ENCODE data around the gene NAV2.
"Not testable (repeated sequence)": the region's sequence is repeated elsewhere in the genome, so short reads cannot be mapped to it uniquely, and the experiment has no call there.

The NAV2 gene

DNA sequence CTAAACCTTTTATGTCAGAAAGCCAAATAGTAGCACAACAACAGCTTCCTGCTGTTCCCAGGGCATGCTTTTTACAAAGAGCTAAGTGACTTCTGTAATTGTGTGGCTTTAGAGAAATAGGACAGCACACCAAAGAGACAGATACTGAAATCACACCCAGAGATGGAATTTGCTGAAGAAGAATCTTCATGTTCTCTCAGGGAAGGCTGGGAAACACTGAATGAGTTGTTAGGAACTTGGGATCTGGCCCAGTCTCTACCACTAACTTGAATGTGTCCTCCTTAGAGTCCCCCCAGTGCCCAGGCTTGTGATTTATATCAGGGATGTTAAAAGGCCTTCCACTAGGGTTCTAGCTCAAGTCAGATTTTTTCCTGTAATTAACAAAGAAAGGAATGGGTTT is 272.5 kb downstream of the NAV2 start:
- DNase-seq: no peak

DNA sequence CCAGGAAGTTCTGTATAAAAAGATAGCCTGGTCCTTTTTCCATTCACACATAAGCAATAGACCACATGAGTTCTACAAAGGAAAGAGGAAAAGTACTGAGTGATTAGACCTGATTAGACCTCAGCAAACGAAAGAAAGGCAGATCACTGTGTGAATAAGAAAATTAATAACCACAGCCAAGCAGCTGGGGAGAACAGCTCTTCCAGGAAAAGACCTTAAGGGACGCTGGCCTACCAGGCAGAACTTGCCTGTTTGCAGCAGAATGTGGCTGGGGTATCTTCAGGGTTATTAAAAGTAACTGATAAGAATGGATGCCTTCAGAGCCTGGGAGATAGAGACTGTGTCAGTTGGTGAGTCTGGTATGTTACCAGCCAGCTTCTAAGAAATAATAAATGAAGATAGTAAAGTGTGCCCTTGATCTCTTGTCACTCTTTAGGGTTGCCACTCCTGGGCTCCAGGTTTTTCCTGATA is 274.7 kb downstream of the NAV2 start:
- no peak for DNase-seq

DNA sequence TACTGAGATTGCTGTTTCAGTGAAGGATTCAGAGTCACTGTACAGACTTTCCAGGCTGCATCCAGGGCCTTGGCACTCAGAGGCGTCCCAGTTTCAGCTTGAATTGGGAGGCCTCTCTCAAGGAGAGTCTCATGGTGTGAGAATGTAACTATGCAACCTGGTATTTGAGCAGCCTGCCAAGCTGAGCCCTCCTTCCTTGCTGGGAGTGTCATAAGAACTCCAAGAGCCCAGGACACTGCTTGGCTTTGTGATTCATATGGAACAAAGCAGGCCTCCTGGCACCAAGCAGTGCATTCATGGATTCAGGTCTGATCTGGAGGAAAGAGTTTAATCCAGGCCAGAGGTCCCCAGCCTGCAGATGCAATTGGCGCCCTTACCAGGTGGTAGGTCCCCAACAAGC is 276.0 kb downstream of the NAV2 start:
- DNase-seq: no peak

DNA sequence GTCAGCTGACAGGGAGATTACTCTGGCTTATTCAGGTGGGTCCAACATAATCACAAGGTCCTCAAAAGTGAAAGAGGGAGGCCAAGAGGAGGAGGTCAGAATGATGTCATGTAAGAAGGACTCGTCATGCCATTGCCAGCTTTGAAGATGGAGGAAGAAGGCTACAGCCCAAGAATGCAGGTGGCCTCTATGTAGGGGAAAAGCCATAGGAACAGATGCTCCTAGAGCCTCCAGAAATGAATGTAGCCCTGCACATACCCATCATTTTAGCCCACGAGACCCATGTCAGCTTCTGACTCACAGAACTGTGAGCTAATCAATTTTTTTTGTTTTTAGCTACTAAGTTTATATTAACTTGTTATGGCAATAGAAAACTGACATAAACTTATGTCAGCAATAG is 276.6 kb downstream of the NAV2 start:
- DNase-seq: no peak

DNA sequence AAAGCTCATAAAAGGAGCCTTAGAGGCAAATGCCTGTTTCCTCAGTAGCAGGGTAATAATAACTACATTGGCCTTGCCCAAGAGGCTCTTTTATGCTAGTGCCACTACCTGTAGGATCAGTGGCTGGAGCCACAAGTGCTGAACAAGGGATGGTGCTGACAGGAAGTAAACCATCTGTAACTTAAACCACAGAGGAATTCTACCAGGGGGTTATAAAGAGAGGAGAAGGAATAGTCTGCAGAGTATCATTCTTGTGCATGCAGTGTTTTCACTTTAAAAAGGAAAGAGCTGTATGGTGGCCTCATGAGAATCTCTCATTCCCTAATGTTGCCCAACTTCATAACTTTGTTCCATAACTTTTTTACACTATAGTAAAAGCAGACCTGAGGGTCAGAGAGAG is 279.5 kb downstream of the NAV2 start:
- DNase-seq: no peak

DNA sequence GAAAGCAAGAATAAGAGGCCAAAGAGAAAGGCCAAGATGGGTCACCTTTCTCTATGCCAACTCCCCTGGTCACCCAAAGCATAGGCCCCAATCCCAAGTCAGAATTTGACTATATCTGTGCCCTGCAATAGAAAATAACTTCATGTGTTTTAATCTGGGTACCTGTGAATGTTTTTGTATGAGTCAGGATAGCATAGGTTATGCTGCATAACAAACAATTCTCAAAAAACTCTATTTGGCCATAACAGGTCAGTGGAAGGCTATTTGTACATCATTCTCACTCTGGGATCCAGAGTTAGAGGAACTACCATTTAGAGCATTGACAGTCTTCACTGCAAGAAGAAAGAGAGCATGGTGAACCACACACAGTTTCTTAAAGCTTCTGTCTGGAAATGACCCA is 280.4 kb downstream of the NAV2 start:
- no peak for DNase-seq

DNA sequence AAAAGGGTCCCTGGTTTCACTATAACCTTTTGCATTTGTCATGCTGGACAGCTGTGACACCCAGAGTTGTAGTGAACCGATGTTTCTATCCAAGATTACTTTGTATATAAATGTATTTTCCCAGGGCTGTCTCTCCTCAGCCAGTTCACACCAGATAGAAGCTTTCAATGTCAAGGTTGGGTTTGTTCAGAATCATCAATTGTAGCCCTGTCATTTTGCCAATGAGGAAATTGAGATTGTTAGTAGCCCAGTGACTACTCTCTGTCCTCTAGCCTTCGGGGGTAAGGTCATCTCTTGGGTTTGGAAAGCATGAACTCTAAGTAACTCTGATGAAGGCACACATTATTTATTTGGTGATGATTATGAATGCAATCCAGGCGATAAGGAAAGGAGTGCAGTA is 282.0 kb downstream of the NAV2 start:
- no peak for DNase-seq

DNA sequence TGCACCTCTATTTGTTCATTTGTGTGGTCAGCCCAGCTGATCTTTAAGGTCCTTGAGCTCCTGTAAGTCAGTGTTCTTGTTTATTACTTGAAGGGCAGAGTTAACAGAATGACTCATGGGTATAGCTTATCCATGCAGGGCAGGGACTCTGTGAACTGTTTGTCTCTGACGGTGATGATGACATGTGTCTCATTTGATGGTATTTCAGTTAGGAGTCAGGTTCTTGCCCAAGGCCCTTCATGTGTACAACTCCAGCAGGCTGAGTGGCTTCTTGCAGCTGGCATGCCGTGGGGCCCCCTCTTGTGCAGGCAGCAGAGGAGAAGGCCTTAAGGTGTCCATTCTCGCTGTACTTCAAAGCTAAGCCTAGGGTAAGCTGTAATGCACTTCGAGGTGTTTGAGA is 282.5 kb downstream of the NAV2 start:
- no peak for DNase-seq

DNA sequence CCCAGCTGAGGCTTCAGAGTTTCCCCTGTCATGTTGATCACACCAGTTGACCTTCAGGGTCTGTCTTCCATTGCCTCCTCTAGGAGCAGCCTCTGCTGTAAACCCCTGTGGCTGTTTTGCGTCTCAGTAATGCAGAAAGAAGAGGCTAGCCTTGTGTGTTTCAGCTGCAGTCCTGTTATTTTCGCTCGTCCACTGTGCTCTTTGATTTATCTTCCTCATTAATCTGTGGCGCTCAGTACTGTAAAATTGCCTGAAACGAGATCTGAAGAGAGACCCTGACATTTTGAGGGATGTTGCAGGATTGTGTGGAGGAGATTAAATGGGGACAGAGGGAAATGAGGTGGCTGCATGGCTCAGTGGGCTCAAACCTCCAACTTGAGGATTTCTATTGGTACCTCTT is 283.9 kb downstream of the NAV2 start:
- no peak for DNase-seq

DNA sequence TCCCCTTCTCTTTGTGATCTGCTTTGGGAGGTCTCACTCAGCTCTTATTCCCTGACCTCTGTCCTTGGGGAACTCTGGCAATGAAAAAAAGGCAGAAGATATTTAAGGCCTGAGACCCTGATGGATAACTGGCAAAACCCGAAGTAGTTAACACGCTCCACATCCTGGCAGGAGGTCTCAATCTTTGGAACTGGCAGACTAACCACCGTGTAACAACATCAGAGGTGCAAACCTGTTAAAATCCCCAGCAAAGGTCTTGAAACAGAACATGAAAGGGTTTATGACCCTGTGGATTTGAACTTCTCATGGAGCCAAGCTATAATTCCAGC is 287.3 kb downstream of the NAV2 start:
- no peak for DNase-seq

DNA sequence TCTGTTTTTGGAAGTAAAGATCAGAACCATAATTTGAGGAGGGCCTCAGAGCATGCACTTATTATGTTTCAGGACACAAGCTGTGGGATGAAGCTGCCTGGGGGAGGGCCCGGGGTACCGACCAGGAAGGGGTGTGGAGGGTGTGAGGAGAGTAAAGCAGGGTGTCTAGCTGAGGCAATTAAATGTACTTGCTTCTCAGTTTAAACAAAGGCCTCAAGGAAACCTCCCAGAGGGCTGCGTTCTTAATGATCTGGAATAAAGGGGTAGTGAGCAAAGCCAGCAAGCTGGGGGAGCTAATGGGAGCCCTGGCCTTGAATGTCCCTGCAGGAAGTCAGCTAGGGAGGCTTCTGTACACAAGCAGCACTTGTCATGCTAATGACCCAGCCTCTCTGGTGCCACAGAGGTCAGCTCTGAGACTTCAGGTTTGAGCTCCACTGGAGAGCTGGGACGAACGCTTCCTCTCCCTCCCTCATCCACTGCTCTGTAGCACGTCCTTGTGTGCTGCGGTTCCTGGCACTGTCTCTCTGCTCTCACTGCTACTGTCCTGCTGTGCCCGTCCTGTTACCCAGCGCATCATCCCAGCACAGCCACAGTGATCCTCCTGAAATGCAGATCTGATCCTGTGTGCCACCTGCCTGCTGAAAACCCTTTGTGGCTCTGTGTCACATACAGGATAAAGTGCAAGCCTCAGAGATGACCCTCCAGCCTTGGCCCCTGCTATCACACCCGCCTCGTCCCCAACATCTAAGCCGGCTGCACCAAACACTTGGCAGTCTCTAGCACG is 287.9 kb downstream of the NAV2 start:
- no peak for DNase-seq

DNA sequence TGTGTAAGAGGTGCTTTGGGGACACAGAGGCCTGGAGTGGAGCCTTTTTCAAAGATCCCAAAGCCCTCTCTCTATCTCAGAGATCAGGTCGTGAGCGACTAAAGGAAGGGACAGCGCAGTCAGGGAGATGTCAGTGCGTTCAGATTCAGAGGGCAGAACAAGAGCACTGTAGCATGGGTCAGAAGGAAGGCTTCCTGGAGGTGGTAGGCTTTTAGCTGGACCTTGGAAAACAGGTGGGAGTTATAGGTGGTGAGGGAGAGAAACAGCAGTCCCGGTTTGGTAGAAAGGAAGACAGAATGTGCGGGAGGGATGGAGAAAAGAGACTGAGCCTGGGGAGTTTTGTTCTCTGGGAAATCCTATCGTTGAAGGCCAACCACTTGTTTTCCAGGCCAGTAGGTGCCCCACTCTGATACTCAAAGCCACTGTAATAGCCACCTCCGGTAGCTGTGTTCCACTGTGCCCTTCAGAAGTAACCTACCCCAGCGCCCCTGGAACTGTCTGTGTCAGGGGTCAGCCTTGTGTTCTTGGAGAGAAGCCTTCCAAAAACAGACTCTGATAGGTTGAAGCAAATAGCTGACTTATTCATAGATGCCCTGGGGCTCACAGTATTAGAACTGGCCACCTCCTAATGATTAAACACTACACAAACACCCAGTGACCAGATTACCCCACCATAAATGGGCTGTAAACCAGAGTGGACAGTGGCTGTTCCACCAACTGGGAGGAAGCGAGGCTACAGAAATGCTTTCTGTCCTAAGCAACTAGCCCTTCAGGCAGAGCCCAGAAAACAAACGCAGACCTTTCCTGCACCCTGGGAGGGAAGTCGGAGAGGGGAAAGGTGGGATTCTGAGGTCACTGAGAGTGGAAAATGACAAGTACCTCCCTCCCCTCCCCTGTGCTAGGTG is 289.9 kb downstream of the NAV2 start:
- no peak for DNase-seq

DNA sequence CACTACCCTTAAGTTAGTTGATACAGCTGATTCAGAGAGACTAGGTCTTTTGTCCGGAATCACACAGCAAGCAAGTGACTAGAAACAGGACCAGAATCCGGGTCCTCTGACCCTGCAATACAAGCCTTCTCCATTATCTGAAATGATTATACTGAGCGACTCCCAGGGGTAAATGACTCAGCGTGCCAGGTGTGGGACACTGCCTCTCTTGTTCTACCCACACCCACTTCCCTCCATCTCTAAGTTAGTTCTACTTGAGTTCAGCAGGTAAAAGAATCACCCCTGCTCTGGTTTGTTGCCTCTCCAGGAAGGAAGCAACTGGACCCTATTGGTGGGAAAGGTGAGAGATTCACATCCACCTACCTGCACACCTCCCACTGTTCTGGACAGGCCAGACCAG is 290.7 kb downstream of the NAV2 start:
- no peak for DNase-seq

DNA sequence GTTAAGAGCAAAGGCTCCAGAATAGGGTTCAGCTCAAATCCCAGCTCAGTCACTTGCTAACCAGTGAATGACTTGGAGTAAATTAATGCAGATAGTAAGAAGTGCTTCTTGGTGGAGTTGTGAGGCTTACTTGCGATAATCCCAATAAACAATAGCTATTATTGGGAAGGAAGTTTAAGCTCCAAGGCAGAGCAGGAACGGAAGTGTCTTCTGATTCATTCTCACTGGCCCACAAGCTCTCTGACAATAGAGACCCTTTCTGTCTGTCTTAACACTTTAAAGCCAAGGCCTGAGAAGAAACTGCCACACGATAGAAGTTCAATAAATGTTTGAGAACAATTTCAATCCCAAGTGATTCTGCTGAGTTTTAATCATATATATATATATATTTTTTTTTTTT is 292.2 kb downstream of the NAV2 start:
- DNase-seq: no peak

DNA sequence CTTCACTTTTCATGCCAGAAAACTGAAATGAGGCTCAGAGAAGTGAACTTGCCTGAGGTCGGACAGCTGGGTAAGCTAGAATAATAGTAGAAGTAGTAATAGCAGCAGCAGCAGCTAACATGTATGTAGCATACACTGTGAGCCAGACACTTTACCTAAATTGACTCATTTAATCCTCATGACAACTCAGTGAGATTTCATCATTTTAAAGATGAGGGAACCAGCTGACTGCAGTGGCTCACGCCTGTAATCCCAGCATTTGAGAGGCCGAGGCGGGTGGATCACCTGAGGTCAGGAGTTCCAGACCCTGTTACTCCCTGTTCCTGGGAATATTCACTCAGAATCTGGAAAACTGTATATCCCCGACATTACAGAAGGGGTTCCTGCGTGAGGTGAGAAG is 293.1 kb downstream of the NAV2 start:
- DNase-seq: no peak

DNA sequence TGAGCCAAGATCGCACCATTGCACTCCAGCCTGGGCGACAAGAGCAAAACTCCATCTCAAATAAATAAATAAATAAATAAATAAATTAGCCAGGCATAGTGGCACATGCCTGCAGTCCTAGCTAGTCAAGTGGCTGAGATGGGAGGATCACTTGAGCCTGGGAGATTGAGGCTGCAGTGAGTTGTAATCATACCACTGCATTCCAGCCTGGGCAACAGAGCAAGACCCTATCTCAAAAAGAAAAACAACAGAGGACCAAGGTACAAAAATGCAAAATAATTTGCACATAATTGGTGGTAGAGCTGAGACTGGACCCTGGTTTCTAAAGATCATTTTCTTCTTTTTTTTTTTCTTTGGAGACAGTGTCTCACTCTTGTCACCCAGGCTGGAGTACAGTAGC is 294.0 kb downstream of the NAV2 start:
- not testable (repeated sequence) for DNase-seq

DNA sequence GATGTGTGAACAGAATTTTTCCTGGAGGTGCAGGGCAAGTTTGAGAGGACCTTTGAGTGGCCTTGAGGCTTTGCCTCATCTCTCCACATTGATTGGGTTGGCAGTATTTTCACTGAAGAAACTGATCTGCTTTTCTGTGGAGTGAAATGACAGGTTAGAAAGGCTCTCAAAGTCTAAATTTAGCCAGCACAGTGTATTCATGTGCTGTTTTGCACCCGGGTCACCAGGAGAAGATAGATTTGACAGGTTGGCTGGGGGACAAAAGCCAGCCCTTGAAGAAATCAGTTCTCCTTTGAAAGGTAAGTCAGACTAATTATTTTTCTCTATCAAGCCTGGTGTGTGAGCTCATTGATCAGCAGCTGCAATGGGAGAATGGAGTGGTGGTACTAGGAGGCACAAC is 294.7 kb downstream of the NAV2 start:
- DNase-seq: no peak

DNA sequence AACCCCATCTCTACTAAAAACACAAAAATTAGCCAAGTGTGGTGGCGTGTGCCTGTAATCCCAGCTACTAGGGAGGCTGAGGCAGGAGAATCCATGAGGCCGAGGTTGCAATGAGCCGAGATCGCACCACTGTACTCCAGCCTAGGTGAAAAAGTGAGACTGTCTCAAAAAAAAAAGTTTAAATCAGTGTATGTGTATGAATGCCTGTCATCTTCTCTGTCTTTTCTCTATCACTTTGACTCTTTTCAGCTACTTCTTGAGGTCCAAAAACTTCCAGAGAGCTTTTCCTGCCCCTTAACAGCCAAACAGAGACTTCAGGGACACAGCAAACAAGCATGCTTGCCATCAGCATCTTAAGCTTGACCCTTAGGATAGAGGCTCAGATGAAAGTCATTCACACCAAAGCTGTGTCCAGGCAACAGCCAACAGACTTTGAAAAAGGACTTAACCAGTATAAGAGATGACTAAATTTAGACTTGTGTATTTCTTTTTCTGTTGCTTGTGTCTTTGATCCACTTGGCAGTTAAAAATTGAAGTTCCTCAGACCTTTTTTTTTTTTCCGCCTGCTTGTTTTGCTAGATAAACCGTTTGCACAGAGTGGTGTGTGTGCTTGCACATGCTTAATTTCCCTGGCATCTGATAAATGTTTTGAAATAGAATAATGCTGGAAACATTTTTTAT is 295.7 kb downstream of the NAV2 start:
- DNase-seq: no peak

DNA sequence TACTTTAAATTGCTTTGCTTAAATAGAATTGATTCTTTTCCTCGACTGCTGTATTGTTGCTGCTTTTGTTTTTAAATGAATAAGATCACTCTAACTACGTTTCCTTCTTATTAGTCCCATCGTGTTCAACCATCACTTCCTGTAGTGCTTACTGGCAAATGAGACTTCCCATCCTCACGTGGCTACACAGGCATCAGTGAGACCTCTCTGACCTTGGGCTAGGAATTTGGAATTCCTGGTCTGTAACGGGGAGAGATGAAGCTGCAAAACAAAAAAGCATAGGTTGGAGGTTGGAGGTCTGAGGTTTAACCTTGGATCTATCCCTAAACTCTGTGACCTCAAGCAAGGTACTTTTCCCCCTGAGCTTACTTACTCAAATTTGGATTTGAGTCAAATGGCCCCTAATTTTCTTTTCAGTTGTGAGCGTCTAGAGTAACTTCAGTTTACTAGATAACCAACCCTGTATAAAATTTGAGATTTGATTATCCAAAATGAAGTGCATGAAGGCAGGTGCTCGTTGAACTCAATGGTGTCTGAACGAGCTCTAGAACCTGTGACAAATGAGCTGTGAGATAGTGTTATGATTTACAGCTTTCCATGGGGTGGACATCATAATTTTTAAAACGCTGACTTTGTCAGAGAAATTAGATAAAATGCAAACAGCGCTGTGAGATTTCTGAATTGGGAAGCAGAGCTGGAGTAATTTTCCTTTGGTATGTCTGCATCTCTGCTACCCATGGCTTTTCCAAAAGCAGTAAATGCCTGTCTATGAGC is 296.4 kb downstream of the NAV2 start:
- no peak for DNase-seq

DNA sequence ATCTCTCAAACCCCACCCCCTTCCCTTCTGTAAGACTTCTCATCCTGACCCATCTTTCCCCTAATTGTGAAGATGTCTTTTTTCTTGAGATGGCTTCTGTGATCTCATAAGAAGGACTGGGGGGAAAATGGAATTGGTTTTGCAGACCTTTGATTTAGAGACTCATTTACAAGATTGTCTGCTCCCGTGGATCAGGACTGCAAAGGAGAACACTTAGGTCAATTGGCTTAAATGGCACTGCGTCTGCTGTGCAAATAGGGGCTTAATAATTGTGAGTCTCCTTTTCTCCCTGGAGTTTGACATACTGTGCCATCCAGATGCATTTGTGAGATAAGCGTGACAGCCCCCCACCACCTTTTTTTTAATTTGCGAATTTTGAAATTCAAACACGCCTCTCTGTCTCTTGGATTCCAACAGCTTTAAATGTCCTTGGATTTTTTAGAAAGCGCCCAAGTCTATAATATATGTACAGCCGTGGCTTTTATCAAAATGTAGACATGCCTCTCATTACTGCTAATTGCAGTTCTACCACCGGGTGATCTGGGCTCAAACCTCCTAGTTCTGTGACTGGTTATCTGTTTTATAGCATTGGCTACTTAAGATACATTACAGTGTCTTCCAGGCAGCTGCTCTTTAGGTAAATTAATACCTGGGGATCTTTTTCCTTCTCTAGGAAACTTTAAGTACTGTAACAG is 297.7 kb downstream of the NAV2 start:
- no peak for DNase-seq

DNA sequence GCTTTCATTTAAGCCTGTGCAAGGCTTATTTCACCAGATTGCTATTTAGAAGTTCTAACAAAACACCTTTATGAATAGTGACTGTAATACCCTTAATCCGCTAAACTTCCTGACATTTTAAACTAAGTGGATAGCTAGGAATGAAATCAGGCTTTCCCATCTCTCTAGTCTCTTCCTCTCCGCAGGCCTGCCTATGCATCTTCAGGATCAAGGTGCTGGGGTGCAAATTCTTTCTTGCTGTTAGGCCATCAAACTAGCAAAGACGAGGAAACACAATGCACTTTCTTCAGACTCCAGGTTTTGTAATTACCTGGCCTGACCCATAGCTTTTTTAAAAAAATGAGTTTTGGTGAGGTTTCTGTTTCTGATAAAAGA is 298.2 kb downstream of the NAV2 start:
- no peak for DNase-seq

DNA sequence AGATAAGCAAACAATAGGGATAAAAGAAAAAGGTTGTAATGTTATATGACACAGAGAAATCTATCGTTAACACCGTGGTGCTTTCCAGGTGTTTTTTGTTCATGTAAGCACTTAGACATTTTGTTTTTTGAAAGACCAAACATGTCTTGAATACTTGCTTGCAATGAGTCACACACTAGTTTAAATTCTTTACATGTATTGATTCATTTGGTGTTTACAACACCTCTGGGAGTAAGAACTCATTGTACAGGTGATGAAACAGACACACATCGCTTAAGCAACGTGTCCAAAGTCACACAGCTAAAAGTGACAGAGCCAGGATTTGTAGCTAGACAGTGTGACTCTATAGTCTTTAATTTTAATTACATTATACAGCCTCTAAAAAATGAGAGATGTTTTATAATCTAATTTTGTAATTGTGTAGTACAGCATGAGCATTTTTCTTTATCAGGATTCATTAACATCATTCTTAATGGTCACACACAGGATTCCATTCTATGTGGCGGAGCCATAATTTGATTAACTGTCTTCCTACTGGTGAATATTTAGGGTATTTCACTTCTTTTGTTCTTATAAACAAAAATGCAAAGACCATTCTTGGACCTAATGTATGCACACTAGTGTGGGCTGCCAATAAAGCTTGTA is 298.8 kb downstream of the NAV2 start:
- DNase-seq: no peak

Measured in CD4-positive, alpha-beta T cell treated with Interleukin-4 for 4 hours (primary cell).